Activated CD8-positive, alpha-beta memory T cell treated with anti-CD3 and anti-CD28 coated beads, Interleukin-2, amount 10 ng/mL, durations not matched to agents 7 days and 5 days (primary cell): ENCODE measurements around the gene UXT. TPM values are rescaled to one million over a fixed set of nuclear protein-coding genes. Genes with fewer than 3 reads are reported as not detected.

ENCODE experiments used
- total RNA-seq, 2 experiments: library from RNA; stranded (reverse); gene quantifications; one replicate each; pipeline ENCODE4 v1.2.3, GENCODE V29; 2021

UXT gene
- total RNA-seq, 2 experiments from 2014 or later: 118 to 151 TPM

Other genes with a start within 250 kb of the UXT start
- gene ZNF41, start 176.0 kb downstream of the UXT start, total RNA-seq: 10 to 100 TPM in 1 of 2 experiments, 1 to 10 TPM in 1; 9.5 to 10.4 TPM
- 10 to 100 TPM; 61.5 to 73.1 TPM for gene ARAF, start 98.0 kb downstream of the UXT start, total RNA-seq
- 10 to 100 TPM; 14.5 to 23.5 TPM for gene TIMP1, start 76.7 kb downstream of the UXT start, total RNA-seq
- gene SYN1, start 39.3 kb downstream of the UXT start, total RNA-seq: under 1 TPM; 0.09 to 0.15 TPM
- 1 to 10 TPM; 2.7 to 4.0 TPM for gene CFP, start 29.2 kb downstream of the UXT start, total RNA-seq
- gene ELK1, start 8.6 kb downstream of the UXT start, total RNA-seq: 10 to 100 TPM; 51.4 to 57.4 TPM
- 10 to 100 TPM in 1 of 2 experiments, 1 to 10 TPM in 1; 7.5 to 10.0 TPM for gene ZNF81, start 177.7 kb upstream of the UXT start, total RNA-seq